NCI-H2029 treated with DMSO at 0.1 percent for 48 hours (cell line): ENCODE data around the gene BTBD10.

Experiments used
- DNase-seq: peaks from one replicate; lab custom pipeline; 2025; lab: John Stamatoyannopoulos, UW

The BTBD10 gene

GRCh38 chr11:13375798-13376197 lies 87.2 kb downstream of the BTBD10 start:
- no peak for DNase-seq

DNA sequence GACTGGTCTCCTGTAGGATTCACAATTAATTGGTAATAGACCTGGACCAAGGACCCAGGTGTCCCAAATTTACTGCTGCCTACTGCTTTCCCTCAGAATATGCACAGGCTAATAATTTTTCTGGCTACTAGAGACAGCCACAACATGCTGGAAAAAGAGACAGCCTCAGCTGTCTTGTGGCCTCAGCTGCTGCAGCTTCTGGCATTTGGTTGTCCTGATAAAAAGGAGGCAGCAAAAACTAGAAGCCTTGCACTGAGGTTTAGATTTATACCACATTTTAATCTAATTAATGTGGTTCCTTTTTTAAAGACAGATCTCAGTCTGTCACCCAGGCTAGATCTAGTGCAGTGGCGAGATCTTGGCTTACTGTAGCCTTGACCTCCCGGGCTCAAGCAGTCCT lies 89.8 kb downstream of the BTBD10 start:
- no peak for DNase-seq

DNA sequence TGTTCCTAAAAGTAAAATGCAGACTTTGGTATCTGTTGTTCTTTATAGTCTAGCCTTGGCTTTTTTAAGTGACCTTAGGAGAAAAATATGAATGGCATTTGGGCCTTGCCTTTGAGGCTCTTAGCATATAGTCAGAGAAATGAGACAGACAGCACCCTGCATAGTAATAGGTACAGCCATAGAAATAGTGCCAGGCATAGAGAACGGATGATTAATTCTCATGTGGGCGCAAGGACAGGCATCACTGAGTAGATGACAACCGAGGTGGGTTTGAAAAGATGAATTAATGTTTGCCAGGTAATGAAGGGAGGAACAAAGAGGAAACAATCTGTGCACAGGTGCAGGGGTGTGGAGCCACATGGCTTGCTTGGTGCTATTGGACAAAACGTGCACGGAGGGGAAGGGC lies 95.0 kb downstream of the BTBD10 start:
- DNase-seq: no peak

DNA sequence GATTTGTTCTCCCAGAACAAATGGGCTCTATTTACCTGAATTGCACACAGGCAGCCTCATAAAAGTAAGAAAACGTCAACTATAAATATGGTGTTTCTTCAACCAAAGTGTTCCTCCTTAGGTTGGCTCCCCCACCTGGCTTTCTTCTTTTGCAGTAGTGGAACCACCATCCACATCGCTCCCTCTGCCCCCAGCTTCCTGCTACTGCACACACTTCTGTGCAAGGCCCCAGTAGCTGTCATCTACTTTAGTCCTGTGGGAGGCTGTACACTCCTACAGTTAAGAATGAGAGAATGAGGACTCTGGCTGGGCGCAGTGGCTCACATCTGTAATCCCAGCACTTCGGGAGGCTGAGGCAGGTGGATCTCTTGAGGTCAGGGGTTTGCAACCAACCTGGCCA lies 95.9 kb downstream of the BTBD10 start:
- no peak for DNase-seq

GRCh38 chr11:13366266-13367026 lies 96.6 kb downstream of the BTBD10 start:
- no peak for DNase-seq

- no peak for DNase-seq
These were observed 98.6 kb downstream of the BTBD10 start for GRCh38 chr11:13364388-13364787.

GRCh38 chr11:13362596-13363109 lies 100.4 kb downstream of the BTBD10 start:
- DNase-seq: no peak

GRCh38 chr11:13358596-13359270 lies 104.3 kb downstream of the BTBD10 start:
- DNase-seq: no peak

DNA sequence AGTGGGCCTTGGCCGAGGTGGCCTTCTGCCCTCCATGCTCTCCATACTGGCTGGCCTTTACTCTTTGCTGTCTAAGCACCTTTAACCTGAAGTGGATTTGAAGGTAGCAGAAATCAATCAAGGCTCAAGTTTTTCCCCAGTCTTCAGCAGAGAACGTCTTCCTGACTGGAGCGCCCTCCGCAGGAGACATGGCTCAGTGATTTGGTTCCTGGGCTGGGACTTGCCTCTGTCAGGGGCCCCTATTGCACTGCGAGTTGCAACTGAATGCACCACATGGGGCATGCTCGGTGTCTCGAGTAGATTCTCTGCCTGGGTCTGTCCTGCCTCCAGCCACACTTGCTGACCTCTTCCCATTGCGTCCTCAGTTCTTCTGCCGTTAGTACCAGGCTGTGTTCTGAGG lies 105.8 kb downstream of the BTBD10 start:
- DNase-seq: no peak

- no peak for DNase-seq
These were observed 107.8 kb downstream of the BTBD10 start for GRCh38 chr11:13355191-13355590.

GRCh38 chr11:13354335-13354734 lies 108.7 kb downstream of the BTBD10 start:
- DNase-seq: peak; percentile 4

GRCh38 chr11:13352711-13353110 lies 110.3 kb downstream of the BTBD10 start:
- no peak for DNase-seq

DNA sequence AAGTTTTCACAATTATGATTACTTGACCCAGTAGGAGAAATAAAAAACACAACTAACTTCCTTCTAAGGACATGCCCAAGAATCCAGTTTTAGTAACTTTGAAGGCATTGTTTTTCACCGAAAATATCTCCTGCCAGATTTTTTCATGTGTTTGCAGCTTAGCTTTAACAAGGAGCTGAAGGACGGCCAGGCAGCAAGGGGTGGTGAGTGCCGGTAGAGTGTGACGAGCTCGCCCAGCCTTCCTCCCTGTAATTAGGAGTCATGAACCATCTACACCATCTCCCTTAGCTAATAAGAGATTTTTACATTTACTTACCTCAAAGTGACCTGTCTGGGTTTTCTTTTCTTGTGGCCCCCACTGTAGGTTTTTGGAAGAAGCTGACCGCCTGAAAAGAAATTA lies 113.4 kb downstream of the BTBD10 start:
- DNase-seq: no peak

DNA sequence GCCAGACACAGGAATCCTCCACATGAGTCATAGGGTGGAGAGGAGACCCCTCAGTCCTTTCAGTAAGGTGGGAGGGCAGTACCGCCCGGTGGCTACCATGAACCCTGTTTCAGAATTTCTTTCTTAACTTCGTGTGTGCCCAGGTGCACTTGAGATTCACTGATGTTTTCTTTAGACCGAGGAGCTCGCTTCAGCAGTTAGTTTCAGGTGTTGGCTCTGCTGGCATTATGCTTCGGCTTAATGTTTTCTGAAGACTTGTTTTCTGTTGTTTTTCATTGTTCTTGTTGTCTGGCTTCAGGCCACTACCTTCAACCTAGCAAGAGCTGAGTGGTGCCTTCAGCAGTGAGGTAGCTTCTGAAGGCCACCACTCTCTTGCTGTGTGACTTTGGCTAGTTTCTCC lies 114.0 kb downstream of the BTBD10 start:
- DNase-seq: no peak

DNA sequence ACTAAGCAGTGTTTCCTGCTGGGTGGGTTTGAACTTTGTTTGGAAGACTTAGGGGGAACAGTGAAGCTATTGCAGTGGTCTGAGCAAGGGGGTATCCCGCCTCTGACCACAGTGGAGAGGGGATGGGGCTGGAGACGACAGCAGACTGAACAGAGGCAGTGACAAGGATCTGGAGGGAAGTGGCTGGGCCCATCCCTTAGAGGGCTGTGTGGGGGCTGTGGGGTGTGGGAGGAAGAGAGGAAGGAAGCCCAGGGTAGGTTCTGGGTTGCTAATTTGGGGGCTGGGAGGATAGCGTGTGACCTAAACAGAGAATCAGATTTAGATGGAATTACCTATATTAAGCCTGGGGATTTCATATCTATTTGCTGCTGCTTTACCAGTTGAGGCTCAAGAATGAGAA lies 114.7 kb downstream of the BTBD10 start:
- DNase-seq: no peak

- no peak for DNase-seq
These were observed 115.1 kb downstream of the BTBD10 start for GRCh38 chr11:13347901-13348300.

- no peak for DNase-seq
These were observed 116.6 kb downstream of the BTBD10 start for GRCh38 chr11:13346470-13346869.

DNA sequence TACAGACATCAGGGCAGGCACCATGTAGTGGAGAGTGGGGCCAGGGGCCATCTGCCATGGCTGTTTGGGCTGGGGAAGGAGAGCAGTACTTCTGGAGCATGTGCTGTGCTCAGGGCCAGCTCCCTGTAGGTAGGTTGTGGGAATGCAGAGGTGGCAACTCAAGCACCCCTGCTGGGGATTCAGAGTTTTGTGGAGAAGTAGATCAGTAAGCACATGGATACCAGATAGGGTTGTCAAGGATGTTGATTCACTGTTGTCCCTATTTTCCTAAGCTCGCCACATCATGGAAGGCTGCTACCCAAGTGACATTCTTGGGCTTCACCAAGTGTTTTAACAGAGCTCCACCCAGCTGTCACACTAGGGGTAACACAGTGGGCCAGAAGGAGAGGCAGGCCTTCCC lies 118.2 kb downstream of the BTBD10 start:
- no peak for DNase-seq

DNA sequence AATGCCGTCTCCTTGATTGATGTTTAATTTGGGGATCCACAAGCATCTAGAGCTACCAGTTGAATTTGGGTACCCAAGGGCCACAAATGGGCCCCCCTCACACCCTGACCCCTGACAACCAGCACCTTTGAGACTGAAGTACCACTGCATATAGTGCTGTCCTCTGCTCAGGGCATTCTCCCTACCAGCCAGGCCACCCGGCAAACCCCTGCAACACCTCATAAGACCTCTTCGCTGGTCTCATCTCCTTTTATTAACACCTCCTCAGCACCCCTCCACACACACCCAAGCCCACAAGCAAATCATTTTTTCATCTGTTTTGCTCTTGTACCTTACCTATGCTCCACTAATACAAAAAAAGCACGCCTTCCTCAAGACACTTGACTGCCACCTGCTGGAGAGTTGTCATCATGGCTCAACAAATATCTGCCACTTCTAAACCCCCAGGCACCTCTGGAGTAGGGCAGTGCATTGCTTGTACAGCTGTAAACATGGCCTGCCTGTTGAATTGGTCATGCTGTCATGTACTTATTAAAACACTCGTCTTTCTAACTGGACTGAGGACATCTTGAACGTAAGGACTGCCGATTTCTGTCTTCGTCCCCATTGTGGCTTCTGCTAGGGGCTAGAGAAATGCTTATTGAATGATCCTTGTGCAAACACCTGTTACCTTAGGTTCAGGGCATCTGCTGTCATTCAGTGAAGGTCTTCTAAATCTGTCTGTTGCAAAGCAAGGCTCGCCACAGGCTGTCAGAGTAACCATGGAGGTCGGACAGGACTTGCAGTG lies 118.9 kb downstream of the BTBD10 start:
- peak; percentile 88 for DNase-seq

- DNase-seq: no peak
These were observed 120.0 kb downstream of the BTBD10 start for GRCh38 chr11:13343067-13343466.

- no peak for DNase-seq
These were observed 122.0 kb downstream of the BTBD10 start for GRCh38 chr11:13341026-13341425.
